HCT116 (cell line): ENCODE measurements around the gene STARD8. TPM values are rescaled to one million over a fixed set of nuclear protein-coding genes. Genes with fewer than 3 reads are reported as not detected.

Experiments used
- ATAC-seq: fragments of 200-7000 bp; cut with Tn5 transposase; 2 replicates; pipeline ENCODE4 v1.9.1; 2020; ENCODE audit warnings: mild to moderate bottlenecking, moderate library complexity
- BruUV-seq: library from RNA; stranded (reverse); fragments of 400-500 nt; replicated peaks from 2 replicates; lab custom pipeline; 2021; lab: Mats Ljungman, UMichigan
- CTCF ChIA-PET: fragments of 300-600 bp; sonication (Branson Sonifier 250); formaldehyde crosslinking; loops from one replicate; lab custom pipeline; 2021; ENCODE audit warnings: antibody characterized with exemption; lab: Charles Lee
- POLR2A ChIA-PET: fragments of 300-600, 350-600 bp; sonication (Branson Sonifier 250); formaldehyde crosslinking; loops from one replicate; lab custom pipeline; 2021; ENCODE audit warnings: antibody characterized with exemption; lab: Charles Lee
- RAD21 ChIA-PET, 2 experiments: fragments of 300-600 bp; sonication (Branson Sonifier 250); formaldehyde crosslinking; loops; one replicate each; lab custom pipeline; 2023; ENCODE audit warnings: low total read pairs in 2 of 2; ENCODE audit not compliant: uncharacterized antibody in 2 of 2, unreplicated experiment in 2 of 2, low non-redundant PET in 1 of 2; lab: Charles Lee
- DNase-seq: peaks from one replicate; pipeline ENCODE4 v3.0.0-alpha.2; 2010; ENCODE audit warnings: low read depth, low spot score
- H2AFZ ChIP-seq: fragments of 200-600 bp; shearing (Covaris generic), sonication (generic); 2 replicates; pipeline ENCODE4 v1.6.1; 2017; ENCODE audit warnings: low read depth, mixed run types, mixed read lengths, antibody characterized with exemption, low read length; ENCODE audit not compliant: poor library complexity, severe bottlenecking
- H3K27ac ChIP-seq: 2 replicates; pipeline ENCODE4 v1.5.1; 2012; ENCODE audit warnings: low read depth, low read length
- H3K27me3 ChIP-seq: fragments of 200-600 bp; sonication (generic); 2 replicates; pipeline ENCODE4 v1.6.1; 2016; ENCODE audit warnings: mixed run types, low read length, mixed read lengths; ENCODE audit not compliant: insufficient read depth
- H3K36me3 ChIP-seq, 2 experiments: fragments of 200-500 bp in 1 of 2; fragments of 200-600 bp in 1 of 2; sonication (Bioruptor generic) in 1 of 2; sonication (generic) in 1 of 2; 2 replicates each; pipeline versions ENCODE4 v1.5.1 to v1.6.1; 2014 to 2016; ENCODE audit warnings: low read length in 2 of 2, inconsistent platforms in 1 of 2, mixed read lengths in 1 of 2, mixed run types in 1 of 2; ENCODE audit not compliant: insufficient read depth in 2 of 2, control insufficient read depth in 1 of 2
- H3K4me1 ChIP-seq, 2 experiments: fragments of 200-600 bp in 1 of 2; sonication (generic) in 1 of 2; 2 replicates each; pipeline versions ENCODE4 v1.5.1 to v1.6.1; 2012 to 2017; ENCODE audit warnings: low read length in 2 of 2, inconsistent platforms in 1 of 2, mild to moderate bottlenecking in 1 of 2, mixed read lengths in 1 of 2, mixed run types in 1 of 2, moderate library complexity in 1 of 2; ENCODE audit not compliant: insufficient read depth in 2 of 2, control insufficient read depth in 1 of 2
- H3K4me2 ChIP-seq: fragments of 200-600 bp; sonication (generic); 2 replicates; pipeline ENCODE4 v1.6.1; 2017; ENCODE audit warnings: mixed run types, low read length, mixed read lengths
- H3K4me3 ChIP-seq, 2 experiments: fragments of 200-600 bp in 1 of 2; sonication (generic) in 1 of 2; replicated peaks in 1 of 2; 2 replicates each; pipeline ENCODE4 v1.5.1; 2011 to 2016; ENCODE audit warnings: low read length in 2 of 2, control low read depth in 1 of 2, low read depth in 1 of 2, mild to moderate bottlenecking in 1 of 2, mixed read lengths in 1 of 2, mixed run types in 1 of 2
- H3K79me2 ChIP-seq: fragments of 200-600 bp; sonication (generic); 2 replicates; pipeline ENCODE4 v1.6.1; 2017; ENCODE audit warnings: mild to moderate bottlenecking, mixed run types, low read length, moderate library complexity, mixed read lengths; ENCODE audit not compliant: insufficient read depth
- H3K9ac ChIP-seq: fragments of 200-600 bp; sonication (generic); 2 replicates; pipeline ENCODE4 v1.6.1; 2016; ENCODE audit warnings: low read length, mixed read lengths
- H3K9me2 ChIP-seq: fragments of 200-600 bp; sonication (generic), shearing (Covaris generic); 2 replicates; pipeline ENCODE4 v1.6.1; 2017; ENCODE audit warnings: mixed run types, mild to moderate bottlenecking, moderate library complexity; ENCODE audit not compliant: insufficient read depth
- H3K9me3 ChIP-seq, 2 experiments: fragments of 200-500 bp in 1 of 2; fragments of 200-600 bp in 1 of 2; sonication (Bioruptor generic) in 1 of 2; sonication (generic) in 1 of 2; 2 replicates each; pipeline ENCODE4 v1.6.1; 2014 to 2017; ENCODE audit warnings: low read length in 2 of 2, mixed read lengths in 2 of 2, inconsistent platforms in 1 of 2, low read depth in 1 of 2, mild to moderate bottlenecking in 1 of 2, mixed run types in 1 of 2, moderate library complexity in 1 of 2; ENCODE audit not compliant: control insufficient read depth in 1 of 2, insufficient read depth in 1 of 2
- H4K20me1 ChIP-seq: fragments of 200-600 bp; sonication (generic), shearing (Covaris generic); 2 replicates; pipeline ENCODE4 v1.6.1; 2017; ENCODE audit warnings: mixed run types, mild to moderate bottlenecking, moderate library complexity; ENCODE audit not compliant: insufficient read depth
- CEBPB ChIP-seq: IDR thresholded peaks from 2 replicates; pipeline ENCODE4 v1.6.1; 2012; ENCODE audit warnings: low read depth
- EGR1 ChIP-seq: IDR thresholded peaks from 2 replicates; pipeline ENCODE4 v1.6.1; 2012; ENCODE audit warnings: low read depth
- ELF1 ChIP-seq: IDR thresholded peaks from 2 replicates; pipeline ENCODE4 v1.6.1; 2012; ENCODE audit warnings: low read depth, borderline replicate concordance
- EZH2 ChIP-seq: fragments of 200-600 bp; sonication (generic); IDR thresholded peaks from 2 replicates; pipeline ENCODE4 v1.6.1; 2017; ENCODE audit warnings: antibody characterized with exemption, mixed run types
- EZH2phosphoT487 ChIP-seq: fragments of 200-600 bp; IDR thresholded peaks from 2 replicates; pipeline ENCODE4 v1.6.1; 2018; ENCODE audit warnings: antibody characterized with exemption, borderline replicate concordance
- JUND ChIP-seq: IDR thresholded peaks from 2 replicates; pipeline ENCODE4 v1.6.1; 2012
- POLR2A ChIP-seq: IDR thresholded peaks from 2 replicates; pipeline ENCODE4 v1.7.0; 2011; ENCODE audit warnings: borderline replicate concordance; ENCODE audit not compliant: insufficient read depth, insufficient read length; ENCODE audit errors: extremely low read depth
- POLR2AphosphoS5 ChIP-seq: IDR thresholded peaks from 2 replicates; pipeline ENCODE4 v1.6.1; 2011; ENCODE audit warnings: mild to moderate bottlenecking, low read depth, low read length, moderate library complexity
- RAD21 ChIP-seq: IDR thresholded peaks from 2 replicates; pipeline ENCODE4 v1.6.1; 2012; ENCODE audit warnings: low read depth, mild to moderate bottlenecking
- REST ChIP-seq: IDR thresholded peaks from 2 replicates; pipeline ENCODE4 v1.6.1; 2012; ENCODE audit warnings: low read depth
- SIN3A ChIP-seq: IDR thresholded peaks from 2 replicates; pipeline ENCODE4 v1.6.1; 2012; ENCODE audit warnings: low read depth
- SRF ChIP-seq: IDR thresholded peaks from 2 replicates; pipeline ENCODE4 v1.6.1; 2012; ENCODE audit warnings: low read depth
- TCF7L2 ChIP-seq: IDR thresholded peaks from 2 replicates; pipeline ENCODE4 v1.7.0; 2011; ENCODE audit warnings: borderline replicate concordance, inconsistent platforms; ENCODE audit not compliant: insufficient read depth, insufficient read length; ENCODE audit errors: extremely low read depth
- ZFX ChIP-seq: fragments of 450-650 bp; IDR thresholded peaks from 2 replicates; pipeline ENCODE4 v1.6.1; 2017
- ZNF274 ChIP-seq: fragments of 200-500 bp; sonication (Bioruptor generic); IDR thresholded peaks from 2 replicates; pipeline ENCODE4 v1.6.1; 2014; ENCODE audit warnings: mild to moderate bottlenecking, low read depth, low read length, inconsistent platforms
- intact Hi-C: fragments of 100-400 bp; cut with micrococcal nuclease; formaldehyde crosslinking; loops from 2 replicates; pipeline ENCODE4 v1.10.0; 2022
- total RNA-seq: library from RNA; stranded (reverse); gene quantifications from one replicate; pipeline ENCODE4 v1.2.1, GENCODE V29; 2021; ENCODE audit not compliant: unreplicated experiment
- TF ChIP-seq, protein P1 (sequence below): IDR thresholded peaks from 2 replicates; pipeline ENCODE4 v1.6.1; 2012
- TF ChIP-seq, protein P2 (sequence below), 3 experiments: fragments of 200-600 bp in 1 of 3; sonication (generic) in 1 of 3; IDR thresholded peaks in 2 of 3; conservative IDR thresholded peaks in 1 of 3; 2 replicates each; pipeline ENCODE4 v1.5.1; 2012 to 2017; ENCODE audit warnings: low read depth in 2 of 3, low read length in 2 of 3, antibody characterized with exemption in 1 of 3, borderline replicate concordance in 1 of 3, control low read depth in 1 of 3, mild to moderate bottlenecking in 1 of 3, mixed read lengths in 1 of 3, mixed run types in 1 of 3, moderate library complexity in 1 of 3; ENCODE audit not compliant: insufficient read depth in 1 of 3

STARD8 gene
- total RNA-seq, 1 experiment from 2014 or later = 5.4 TPM

GRCh38 chrX:68669871-68670270 lies 22.4 kb downstream of the STARD8 start:
- POLR2A ChIA-PET = no interaction called here
- TF ChIP-seq ELF1 = no peak
- TF ChIP-seq EGR1 = no peak
- no peak for TF ChIP-seq EZH2
- TF ChIP-seq, protein P1, sequence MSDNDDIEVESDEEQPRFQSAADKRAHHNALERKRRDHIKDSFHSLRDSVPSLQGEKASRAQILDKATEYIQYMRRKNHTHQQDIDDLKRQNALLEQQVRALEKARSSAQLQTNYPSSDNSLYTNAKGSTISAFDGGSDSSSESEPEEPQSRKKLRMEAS = no peak
- TF ChIP-seq ZNF274 = no peak
- TF ChIP-seq JUND = no peak
- no peak for TF ChIP-seq EZH2phosphoT487
- TF ChIP-seq CEBPB = no peak
- TF ChIP-seq, all 23 proteins: peak for 0
- Histone ChIP-seq H3K9me2 (no peaks in the 10 kb centered on the region), H3K36me3 (no peaks in the 10 kb centered on the region), H2AFZ (no peak overlapping the region), H3K27ac (no peak overlapping the region), H3K9ac (no peak overlapping the region), H3K4me2 (no peak overlapping the region), H3K79me2 (no peaks in the 10 kb centered on the region), H3K4me3 (no peak overlapping the region), H3K9me3 (no peaks in the 10 kb centered on the region), H3K27me3 (no peaks in the 10 kb centered on the region), H3K4me1 (no peaks in the 10 kb centered on the region), H4K20me1 (no peaks in the 10 kb centered on the region)
- intact Hi-C loops = no loop called here
- no TSS peak for BruUV-seq
- ATAC-seq (no peak), DNase-seq (no peak)
- ChIA-PET CTCF (no interaction called here), RAD21 (no interaction called here)

DNA sequence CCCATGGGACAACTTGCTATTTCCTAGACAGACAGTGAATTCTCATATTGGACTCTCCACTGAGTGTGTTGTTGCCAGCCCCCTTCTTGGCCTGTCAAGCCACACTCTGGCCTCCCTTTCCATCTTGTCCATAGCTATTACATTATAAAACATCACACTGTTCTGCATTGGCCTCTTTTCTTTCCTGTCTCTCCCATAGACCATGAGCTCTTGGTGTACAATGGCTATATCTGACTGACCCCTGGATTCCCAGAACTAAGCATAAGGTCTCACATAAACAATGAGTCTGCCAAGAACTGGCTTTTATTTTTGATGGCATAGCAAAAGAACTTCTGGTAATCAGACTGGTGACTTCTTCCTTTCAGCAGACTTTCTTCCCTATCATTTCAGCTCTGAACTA lies 23.8 kb downstream of the STARD8 start:
- POLR2A ChIA-PET = no interaction called here
- H3K9me3 ChIP-seq = no peaks in the 10 kb centered on the region
- no peak overlapping the region for H3K4me3 ChIP-seq
- no peaks in the 10 kb centered on the region for H3K27me3 ChIP-seq
- H4K20me1 ChIP-seq = no peaks in the 10 kb centered on the region
- no peaks in the 10 kb centered on the region for H3K4me1 ChIP-seq
- CTCF ChIA-PET = no interaction called here
- intact Hi-C loops = no loop called here
- H3K27ac ChIP-seq = no peak overlapping the region
- H3K9me2 ChIP-seq = no peaks in the 10 kb centered on the region
- no peak overlapping the region for H3K9ac ChIP-seq
- no TSS peak for BruUV-seq
- H2AFZ ChIP-seq = no peak overlapping the region
- H3K36me3 ChIP-seq = no peaks in the 10 kb centered on the region
- no peaks in the 10 kb centered on the region for H3K79me2 ChIP-seq
- ATAC-seq = no peak
- H3K4me2 ChIP-seq = no peak overlapping the region
- no peak for DNase-seq
- RAD21 ChIA-PET = no interaction called here
- TF ChIP-seq, protein P2, sequence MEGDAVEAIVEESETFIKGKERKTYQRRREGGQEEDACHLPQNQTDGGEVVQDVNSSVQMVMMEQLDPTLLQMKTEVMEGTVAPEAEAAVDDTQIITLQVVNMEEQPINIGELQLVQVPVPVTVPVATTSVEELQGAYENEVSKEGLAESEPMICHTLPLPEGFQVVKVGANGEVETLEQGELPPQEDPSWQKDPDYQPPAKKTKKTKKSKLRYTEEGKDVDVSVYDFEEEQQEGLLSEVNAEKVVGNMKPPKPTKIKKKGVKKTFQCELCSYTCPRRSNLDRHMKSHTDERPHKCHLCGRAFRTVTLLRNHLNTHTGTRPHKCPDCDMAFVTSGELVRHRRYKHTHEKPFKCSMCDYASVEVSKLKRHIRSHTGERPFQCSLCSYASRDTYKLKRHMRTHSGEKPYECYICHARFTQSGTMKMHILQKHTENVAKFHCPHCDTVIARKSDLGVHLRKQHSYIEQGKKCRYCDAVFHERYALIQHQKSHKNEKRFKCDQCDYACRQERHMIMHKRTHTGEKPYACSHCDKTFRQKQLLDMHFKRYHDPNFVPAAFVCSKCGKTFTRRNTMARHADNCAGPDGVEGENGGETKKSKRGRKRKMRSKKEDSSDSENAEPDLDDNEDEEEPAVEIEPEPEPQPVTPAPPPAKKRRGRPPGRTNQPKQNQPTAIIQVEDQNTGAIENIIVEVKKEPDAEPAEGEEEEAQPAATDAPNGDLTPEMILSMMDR (IDR thresholded peaks at IDR 0.05 in 2 of 3, conservative IDR thresholded peaks at IDR 0.05 in 1 of 3; ENCODE audit: borderline replicate concordance in 1 of 3, insufficient read depth in 1 of 3, low read depth in 2 of 3, low read length in 2 of 3) = no peak
- no peak for TF ChIP-seq EGR1
- no peak for TF ChIP-seq REST
- TF ChIP-seq ZNF274 = no peak
- no peak for TF ChIP-seq ELF1
- TF ChIP-seq ZFX = no peak
- no peak for TF ChIP-seq EZH2phosphoT487
- no peak for TF ChIP-seq TCF7L2
- TF ChIP-seq POLR2AphosphoS5 = no peak
- TF ChIP-seq SRF = no peak
- TF ChIP-seq RAD21 = no peak
- TF ChIP-seq SIN3A = no peak
- TF ChIP-seq POLR2A = no peak
